Left lung (tissue), 10 donors: ENCODE data around the gene GPX7. TPM values are rescaled to one million over a fixed set of nuclear protein-coding genes. Genes with fewer than 3 reads are reported as not detected.
A peak's percentile ranks its signal among the peaks of the same experiment; 100 is the strongest.

Experiments used
- ATAC-seq: fragments of 200-7000 bp; cut with Tn5 transposase; one replicate; pipeline ENCODE4 v1.9.1; 2020; ENCODE audit warnings: moderate library complexity
- DNase-seq, 4 donors: peaks; one replicate each; pipeline ENCODE4 v3.0.0-alpha.2; 2013 to 2020
- H3K27ac ChIP-seq, 2 donors: fragments of 200-600 bp; sonication (generic) in 1 of 2; one replicate each; pipeline versions ENCODE4 v1.5.0 to v1.8.0; 2020 to 2021
- H3K27me3 ChIP-seq, 2 donors: fragments of 200-600 bp; sonication (generic) in 1 of 2; one replicate each; pipeline versions ENCODE4 v1.5.0 to v1.8.0; 2020 to 2021
- H3K36me3 ChIP-seq, 2 donors: fragments of 200-600 bp; sonication (generic) in 1 of 2; one replicate each; pipeline versions ENCODE4 v1.5.0 to v1.8.0; 2020 to 2021
- H3K4me1 ChIP-seq, 2 donors: fragments of 200-600 bp; one replicate each; pipeline ENCODE4 v1.8.0; 2021
- H3K4me3 ChIP-seq, 2 donors: fragments of 200-600 bp; sonication (generic) in 1 of 2; one replicate each; pipeline versions ENCODE4 v1.5.0 to v1.8.0; 2020 to 2021; ENCODE audit warnings: mild to moderate bottlenecking in 1 of 2
- H3K9me3 ChIP-seq, 2 donors: fragments of 200-600 bp; sonication (generic) in 1 of 2; one replicate each; pipeline versions ENCODE4 v1.5.0 to v1.8.0; 2020 to 2021
- CTCF ChIP-seq, 2 donors: fragments of 200-600 bp; sonication (generic) in 1 of 2; IDR thresholded peaks; one replicate each; pipeline versions ENCODE4 v1.5.0 to v1.8.0; 2021; ENCODE audit warnings: antibody characterized with exemption in 2 of 2
- intact Hi-C, 2 donors: fragments of 100-400 bp; cut with DNase I; formaldehyde crosslinking; loops; one replicate each; pipeline versions ENCODE4 v1.11.2 to v1.14.2; 2022
- polyA plus RNA-seq, 6 donors: library from polyadenylated mRNA; unstranded; fragments of 120-200 nt; gene quantifications; one replicate each; pipeline ENCODE4 v1.2.1, GENCODE V29; 2013; ENCODE audit not compliant: insufficient read length in 6 of 6
- total RNA-seq, 2 donors: library from RNA; stranded (reverse); fragmentation: NEBNext Ultra II Directional; extraction: Animal tissue kit (Norgen Biotek cat#: 25700); gene quantifications; one replicate each; pipeline ENCODE4 v1.2.1, GENCODE V29; 2021
- donor health status: DM: no; HTN: yes; CAD: no.
- donor health status: DM: no; HTN: no; CAD: no.

Gene GPX7
- total and polyA plus RNA-seq, 8 donors, result 12.6 to 89.4 (median 75.4) TPM

- peaks cover 0 to 7% of the 10 kb centered on the region in 2 donors for H3K4me1 ChIP-seq
- H3K9me3 ChIP-seq, result peaks cover 0 to 15% of the 10 kb centered on the region in 2 donors
- peak overlapping the region in 1 of 2 donors; percentile 16 for H3K27ac ChIP-seq
- ATAC-seq, result no peak
- intact Hi-C loops, result no loop called here
- H3K27me3 ChIP-seq, result peaks cover 0 to 11% of the 10 kb centered on the region in 2 donors
- no peaks in the 10 kb centered on the region for H3K36me3 ChIP-seq
- TF ChIP-seq CTCF (IDR thresholded peaks at IDR 0.05), result no peak
- DNase-seq, result no peak
- H3K4me3 ChIP-seq, result no peak overlapping the region
These were observed 24.9 kb downstream of the GPX7 start for GRCh38 chr1:52627028-52627427.

- H3K27ac ChIP-seq, result no peak overlapping the region
- ATAC-seq, result no peak
These were observed 26.6 kb downstream of the GPX7 start for GRCh38 chr1:52628614-52629324.

GRCh38 chr1:52629325-52629643 lies 27.1 kb downstream of the GPX7 start:
- no peak overlapping the region for H3K4me3 ChIP-seq
- intact Hi-C loops, result no loop called here
- TF ChIP-seq CTCF (IDR thresholded peaks at IDR 0.05), result no peak
- peaks cover 10 to 33% of the 10 kb centered on the region in 2 donors for H3K27me3 ChIP-seq
- no peak overlapping the region for H3K27ac ChIP-seq
- no peak for ATAC-seq
- no peaks in the 10 kb centered on the region for H3K36me3 ChIP-seq
- H3K4me1 ChIP-seq, result peaks cover 0 to 29% of the 10 kb centered on the region in 2 donors
- H3K9me3 ChIP-seq, result peaks cover 0 to 1% of the 10 kb centered on the region in 2 donors
- peak in 1 of 4 donors; percentile 51 for DNase-seq

More at GRCh38 chr1:52628614-52629324, 26.6 kb downstream of the GPX7 start:
- peaks cover 10 to 28% of the 10 kb centered on the region in 2 donors for H3K27me3 ChIP-seq
- H3K36me3 ChIP-seq, result no peaks in the 10 kb centered on the region
- TF ChIP-seq CTCF (IDR thresholded peaks at IDR 0.05), result no peak
- DNase-seq, result peak in 1 of 4 donors; percentile 44
- intact Hi-C loops, result no loop called here
- H3K9me3 ChIP-seq, result peaks cover 0 to 7% of the 10 kb centered on the region in 2 donors
- no peak overlapping the region for H3K4me3 ChIP-seq
- peaks cover 0 to 24% of the 10 kb centered on the region in 2 donors for H3K4me1 ChIP-seq

- Histone ChIP-seq H3K27ac (no peak overlapping the region), H3K4me1 (peaks cover 0 to 33% of the 10 kb centered on the region in 2 donors), H3K36me3 (no peaks in the 10 kb centered on the region), H3K9me3 (no peaks in the 10 kb centered on the region), H3K27me3 (peaks cover 10 to 37% of the 10 kb centered on the region in 2 donors), H3K4me3 (no peak overlapping the region)
- DNase-seq, result no peak
- TF ChIP-seq CTCF (IDR thresholded peaks at IDR 0.05), result no peak
- ATAC-seq, result no peak
- intact Hi-C loops, result no loop called here
These were observed 27.5 kb downstream of the GPX7 start for GRCh38 chr1:52629667-52630066.

- intact Hi-C loops, result no loop called here
- no peaks in the 10 kb centered on the region for H3K36me3 ChIP-seq
- peak overlapping the region in 1 of 2 donors; percentile 28 for H3K27ac ChIP-seq
- H3K9me3 ChIP-seq, result no peaks in the 10 kb centered on the region
- no peak for ATAC-seq
- no peak overlapping the region for H3K4me3 ChIP-seq
- no peak for DNase-seq
- H3K27me3 ChIP-seq, result peaks cover 10 to 37% of the 10 kb centered on the region in 2 donors
- no peak for TF ChIP-seq CTCF (IDR thresholded peaks at IDR 0.05)
- peaks cover 0 to 39% of the 10 kb centered on the region in 2 donors for H3K4me1 ChIP-seq
These were observed 29.7 kb downstream of the GPX7 start for GRCh38 chr1:52631759-52632331.
